DND-41 (cell line): Measurements from ENCODE around the gene ZP1.

Experiments
- EZH2 ChIP-seq: IDR thresholded peaks from 3 replicates; pipeline ENCODE4 v1.6.1; 2012; ENCODE audit warnings: borderline replicate concordance, low read depth, mild to moderate bottlenecking, moderate library complexity, low read length, inconsistent platforms; ENCODE audit not compliant: severe bottlenecking
- TF ChIP-seq, protein P1 (sequence below): IDR thresholded peaks from 2 replicates; pipeline ENCODE4 v1.5.1; 2012; ENCODE audit warnings: borderline replicate concordance, low read length, moderate library complexity, mild to moderate bottlenecking; ENCODE audit not compliant: poor library complexity, severe bottlenecking; ENCODE audit errors: extremely low read depth

GRCh38 chr11:60913793-60914632 is 46.7 kb downstream of the ZP1 start, which contains the start of gene TMEM109:
- no peak for TF ChIP-seq EZH2
- TF ChIP-seq, protein P1, sequence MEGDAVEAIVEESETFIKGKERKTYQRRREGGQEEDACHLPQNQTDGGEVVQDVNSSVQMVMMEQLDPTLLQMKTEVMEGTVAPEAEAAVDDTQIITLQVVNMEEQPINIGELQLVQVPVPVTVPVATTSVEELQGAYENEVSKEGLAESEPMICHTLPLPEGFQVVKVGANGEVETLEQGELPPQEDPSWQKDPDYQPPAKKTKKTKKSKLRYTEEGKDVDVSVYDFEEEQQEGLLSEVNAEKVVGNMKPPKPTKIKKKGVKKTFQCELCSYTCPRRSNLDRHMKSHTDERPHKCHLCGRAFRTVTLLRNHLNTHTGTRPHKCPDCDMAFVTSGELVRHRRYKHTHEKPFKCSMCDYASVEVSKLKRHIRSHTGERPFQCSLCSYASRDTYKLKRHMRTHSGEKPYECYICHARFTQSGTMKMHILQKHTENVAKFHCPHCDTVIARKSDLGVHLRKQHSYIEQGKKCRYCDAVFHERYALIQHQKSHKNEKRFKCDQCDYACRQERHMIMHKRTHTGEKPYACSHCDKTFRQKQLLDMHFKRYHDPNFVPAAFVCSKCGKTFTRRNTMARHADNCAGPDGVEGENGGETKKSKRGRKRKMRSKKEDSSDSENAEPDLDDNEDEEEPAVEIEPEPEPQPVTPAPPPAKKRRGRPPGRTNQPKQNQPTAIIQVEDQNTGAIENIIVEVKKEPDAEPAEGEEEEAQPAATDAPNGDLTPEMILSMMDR, result no peak
